Immature natural killer cell (primary cell): ENCODE data around the gene TOP2A. TPM values are rescaled to one million over a fixed set of nuclear protein-coding genes. Genes with fewer than 3 reads are reported as not detected.

Experiments
- DNase-seq, 3 donors: peaks; one replicate each; pipeline ENCODE4 v3.0.0; 2022; ENCODE audit warnings: mixed read lengths in 1 of 3
- H3K27ac Mint-ChIP-seq, 6 donors: one replicate each; pipeline ENCODE4 v1.8.0; 2020; ENCODE audit warnings: mixed read lengths in 6 of 6, mild to moderate bottlenecking in 5 of 6, inconsistent platforms in 4 of 6, moderate library complexity in 3 of 6
- H3K27me3 Mint-ChIP-seq, 3 donors: one replicate each; pipeline ENCODE4 v1.8.0; 2020 to 2021; ENCODE audit warnings: low read depth in 3 of 3, mild to moderate bottlenecking in 3 of 3, mixed read lengths in 3 of 3, moderate library complexity in 3 of 3, inconsistent platforms in 1 of 3
- H3K36me3 Mint-ChIP-seq, 3 donors: one replicate each; pipeline ENCODE4 v1.8.0; 2020; ENCODE audit warnings: mixed read lengths in 3 of 3, inconsistent platforms in 2 of 3, mild to moderate bottlenecking in 2 of 3
- H3K4me1 Mint-ChIP-seq, 2 donors: one replicate each; pipeline ENCODE4 v1.8.0; 2020; ENCODE audit warnings: inconsistent platforms in 2 of 2, mild to moderate bottlenecking in 2 of 2, mixed read lengths in 2 of 2, moderate library complexity in 1 of 2
- H3K4me3 Mint-ChIP-seq, 5 donors: one replicate each; pipeline ENCODE4 v1.8.0; 2020; ENCODE audit warnings: mild to moderate bottlenecking in 5 of 5, mixed read lengths in 5 of 5, inconsistent platforms in 3 of 5, moderate library complexity in 3 of 5
- H3K9me3 Mint-ChIP-seq, 6 donors: one replicate each; pipeline ENCODE4 v1.8.0; 2020; ENCODE audit warnings: mild to moderate bottlenecking in 6 of 6, mixed read lengths in 6 of 6, inconsistent platforms in 4 of 6, moderate library complexity in 3 of 6
- polyA plus RNA-seq, 3 donors: library from polyadenylated mRNA; unstranded; fragments of 300-500 nt; fragmentation: Illumina TruSeq; gene quantifications; one replicate each; pipeline ENCODE4 v1.2.3, GENCODE V29; 2021

TOP2A gene
- polyA plus RNA-seq, 3 donors from 2014 or later, result 0.80 to 2.4 (median 2.2) TPM

- no peak overlapping the region for H3K4me3 Mint-ChIP-seq
- no peaks in the 10 kb centered on the region for H3K9me3 Mint-ChIP-seq
- H3K27me3 Mint-ChIP-seq, result peaks cover 1 to 8% (median 2%) of the 10 kb centered on the region in 3 donors
- no peak for DNase-seq
- H3K27ac Mint-ChIP-seq, result peak overlapping the region in 1 of 6 donors; percentile 55
- peaks cover 36 to 51% of the 10 kb centered on the region in 2 donors for H3K4me1 Mint-ChIP-seq
- H3K36me3 Mint-ChIP-seq, result peaks cover 0 to 18% (median 10%) of the 10 kb centered on the region in 3 donors
Measured at GRCh38 chr17:40351359-40352236, 66.1 kb downstream of the TOP2A start.

GRCh38 chr17:40350689-40351358, 66.9 kb downstream of the TOP2A start:
- peaks cover 1 to 8% (median 6%) of the 10 kb centered on the region in 3 donors for H3K27me3 Mint-ChIP-seq
- H3K4me3 Mint-ChIP-seq, result no peak overlapping the region
- no peak for DNase-seq
- peaks cover 0 to 18% (median 10%) of the 10 kb centered on the region in 3 donors for H3K36me3 Mint-ChIP-seq
- H3K4me1 Mint-ChIP-seq, result peaks cover 43 to 58% of the 10 kb centered on the region in 2 donors
- H3K27ac Mint-ChIP-seq, result peak overlapping the region in 1 of 6 donors; percentile 77
- no peaks in the 10 kb centered on the region for H3K9me3 Mint-ChIP-seq

- H3K4me1 Mint-ChIP-seq, result peaks cover 48 to 62% of the 10 kb centered on the region in 2 donors
- H3K4me3 Mint-ChIP-seq, result peak overlapping the region in 1 of 5 donors; percentile 57
- no peaks in the 10 kb centered on the region for H3K9me3 Mint-ChIP-seq
- peaks cover 0 to 15% (median 10%) of the 10 kb centered on the region in 3 donors for H3K36me3 Mint-ChIP-seq
- H3K27ac Mint-ChIP-seq, result peak overlapping the region in 3 of 6 donors; percentile 58 to 77 (median 69)
- H3K27me3 Mint-ChIP-seq, result peaks cover 2 to 14% (median 6%) of the 10 kb centered on the region in 3 donors
- DNase-seq, result no peak
Measured at GRCh38 chr17:40349895-40350688, 67.6 kb downstream of the TOP2A start.

GRCh38 chr17:40349477-40349894, 68.2 kb downstream of the TOP2A start:
- Mint-ChIP-seq H3K36me3 (peaks cover 0 to 15% (median 10%) of the 10 kb centered on the region in 3 donors), H3K4me1 (peaks cover 54 to 68% of the 10 kb centered on the region in 2 donors), H3K27ac (peak overlapping the region; percentile 71 to 97 (median 83)), H3K4me3 (peak overlapping the region in 4 of 5 donors; percentile 20 to 61 (median 44)), H3K9me3 (peaks cover 0 to under 1% (median 0%) of the 10 kb centered on the region in 6 donors), H3K27me3 (peaks cover 8 to 16% (median 11%) of the 10 kb centered on the region in 3 donors)
- no peak for DNase-seq

GRCh38 chr17:40348562-40349476, 68.9 kb downstream of the TOP2A start:
- Mint-ChIP-seq H3K27ac (peak overlapping the region; percentile 88 to 98 (median 96)), H3K9me3 (peaks cover 0 to 1% (median 0%) of the 10 kb centered on the region in 6 donors), H3K4me1 (peaks cover 60 to 75% of the 10 kb centered on the region in 2 donors)

GRCh38 chr17:40348136-40348504, 69.6 kb downstream of the TOP2A start:
- H3K4me1 Mint-ChIP-seq, result peaks cover 67 to 78% of the 10 kb centered on the region in 2 donors
- peak overlapping the region; percentile 69 to 84 (median 81) for H3K4me3 Mint-ChIP-seq
- peaks cover 8 to 19% (median 15%) of the 10 kb centered on the region in 3 donors for H3K27me3 Mint-ChIP-seq
- no peak for DNase-seq
- H3K27ac Mint-ChIP-seq, result peak overlapping the region; percentile 88 to 98 (median 96)
- H3K36me3 Mint-ChIP-seq, result peaks cover 0 to 15% (median 10%) of the 10 kb centered on the region in 3 donors
- H3K9me3 Mint-ChIP-seq, result peaks cover 0 to 2% (median 0%) of the 10 kb centered on the region in 6 donors

More at GRCh38 chr17:40348562-40349476, 68.9 kb downstream of the TOP2A start:
- Mint-ChIP-seq H3K36me3 (peaks cover 0 to 15% (median 10%) of the 10 kb centered on the region in 3 donors), H3K27me3 (peaks cover 8 to 16% (median 15%) of the 10 kb centered on the region in 3 donors), H3K4me3 (peak overlapping the region; percentile 61 to 84 (median 81))
- DNase-seq, result no peak

DNA sequence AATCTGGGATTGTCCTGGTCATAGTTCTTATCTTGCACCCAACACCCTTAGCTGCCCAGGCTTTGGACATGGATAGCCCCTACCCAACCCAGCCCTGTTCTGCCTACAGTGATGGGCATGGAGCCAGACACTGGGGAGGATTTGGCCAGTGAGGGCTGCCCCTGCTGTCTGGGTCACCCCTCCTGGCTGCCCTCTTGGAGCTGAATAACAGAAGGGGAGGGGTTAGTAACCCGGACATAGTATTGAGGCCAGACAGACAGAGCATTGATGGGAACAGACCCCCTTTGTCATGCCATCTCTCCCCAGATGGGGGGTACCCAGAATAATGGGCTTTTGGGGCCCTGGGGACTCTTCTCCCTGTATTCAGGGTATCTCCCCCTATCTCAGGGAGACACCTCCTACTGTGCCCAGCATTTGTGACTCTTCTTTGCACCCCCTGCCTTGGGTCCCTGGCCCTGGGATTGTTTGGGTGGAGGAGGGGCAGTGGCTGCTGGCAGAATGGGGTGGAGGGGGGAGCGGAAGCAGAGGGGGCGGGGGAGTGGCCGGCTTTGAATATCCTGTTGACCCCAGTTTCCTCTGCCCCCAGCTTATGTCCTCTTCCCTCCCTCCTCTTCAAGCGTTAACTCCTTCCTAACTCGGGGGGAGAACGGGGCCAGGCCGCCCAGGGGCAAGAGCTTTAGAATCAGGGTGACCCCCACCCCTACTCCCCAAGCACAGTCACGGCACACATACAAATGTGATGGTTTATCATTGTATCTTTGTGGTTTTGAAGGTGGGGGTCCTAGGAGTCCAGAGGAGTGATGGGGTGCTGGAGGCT, 70.2 kb downstream of the TOP2A start:
- peaks cover 14 to 25% (median 18%) of the 10 kb centered on the region in 3 donors for H3K27me3 Mint-ChIP-seq
- H3K4me1 Mint-ChIP-seq, result peaks cover 73 to 78% of the 10 kb centered on the region in 2 donors
- peaks cover 0 to 12% (median 4%) of the 10 kb centered on the region in 3 donors for H3K36me3 Mint-ChIP-seq
- peak overlapping the region; percentile 69 to 84 (median 81) for H3K4me3 Mint-ChIP-seq
- DNase-seq, result peak; percentile 47 to 54 (median 53)
- H3K9me3 Mint-ChIP-seq, result peaks cover 0 to 4% (median 0%) of the 10 kb centered on the region in 6 donors
- H3K27ac Mint-ChIP-seq, result peak overlapping the region; percentile 88 to 98 (median 96)

- Mint-ChIP-seq H3K27ac (peak overlapping the region; percentile 88 to 98 (median 96)), H3K4me1 (peaks cover 75% of the 10 kb centered on the region in 2 donors), H3K4me3 (peak overlapping the region in 4 of 5 donors; percentile 64 to 81 (median 80)), H3K9me3 (peaks cover 0 to 4% (median 0%) of the 10 kb centered on the region in 6 donors), H3K27me3 (peaks cover 18 to 28% (median 19%) of the 10 kb centered on the region in 3 donors), H3K36me3 (peaks cover 0 to 7% (median 0%) of the 10 kb centered on the region in 3 donors)
- no peak for DNase-seq
Measured at GRCh38 chr17:40346765-40347158, 70.9 kb downstream of the TOP2A start.

GRCh38 chr17:40345994-40346764, 71.5 kb downstream of the TOP2A start:
- peaks cover 22 to 28% (median 22%) of the 10 kb centered on the region in 3 donors for H3K27me3 Mint-ChIP-seq
- H3K9me3 Mint-ChIP-seq, result peaks cover 0 to 4% (median 0%) of the 10 kb centered on the region in 6 donors
- H3K36me3 Mint-ChIP-seq, result peaks cover 0 to 7% (median 0%) of the 10 kb centered on the region in 3 donors
- H3K27ac Mint-ChIP-seq, result peak overlapping the region; percentile 88 to 98 (median 96)
- H3K4me3 Mint-ChIP-seq, result peak overlapping the region; percentile 53 to 85 (median 69)
- no peak for DNase-seq
- peaks cover 76 to 77% of the 10 kb centered on the region in 2 donors for H3K4me1 Mint-ChIP-seq

DNA sequence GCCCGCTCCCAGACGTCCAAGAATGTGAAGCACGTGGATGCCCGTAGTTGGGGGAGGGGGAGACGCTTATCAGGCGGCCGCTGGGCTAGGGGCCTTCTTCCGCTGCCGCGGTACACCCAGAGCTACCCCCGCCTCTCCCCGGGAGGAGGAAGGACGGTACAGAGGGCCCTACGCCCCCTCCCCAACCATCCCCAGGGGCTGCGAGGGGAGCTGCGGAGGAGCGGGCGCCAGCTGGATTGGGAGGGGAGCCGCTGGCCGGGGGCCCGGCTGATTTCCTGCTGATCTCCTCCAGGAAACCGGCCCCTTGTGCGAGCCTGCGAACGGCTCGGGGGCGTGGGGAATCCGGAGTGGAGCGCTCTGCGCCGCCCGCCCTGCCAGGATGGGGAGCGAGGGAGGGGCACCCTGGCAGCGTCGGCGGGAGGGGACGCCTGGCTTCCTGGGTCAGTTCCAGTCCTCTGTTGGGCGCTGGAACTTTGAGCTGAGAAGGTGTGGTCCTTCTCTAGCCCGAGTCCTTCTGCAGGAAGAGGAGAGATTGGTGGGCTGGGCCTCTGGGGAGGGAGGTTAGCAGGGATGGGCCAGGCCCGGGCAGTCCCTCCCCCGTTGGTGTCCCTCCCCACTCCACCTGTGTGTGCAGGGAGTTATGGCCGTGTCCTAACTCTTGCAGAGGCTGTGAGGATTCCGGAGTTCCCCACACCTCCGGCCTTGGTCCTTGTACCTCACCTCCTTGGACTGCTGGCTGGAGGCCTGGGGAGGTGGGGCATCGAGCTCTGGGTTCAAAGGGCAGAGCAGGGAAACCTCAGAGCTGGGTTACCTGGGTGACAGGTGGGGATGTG, 72.3 kb downstream of the TOP2A start:
- Mint-ChIP-seq H3K4me3 (peak overlapping the region; percentile 53 to 85 (median 69)), H3K27ac (peak overlapping the region; percentile 88 to 98 (median 96)), H3K9me3 (peaks cover 0 to 4% (median 0%) of the 10 kb centered on the region in 6 donors), H3K4me1 (peaks cover 83 to 85% of the 10 kb centered on the region in 2 donors), H3K36me3 (peaks cover 0 to 7% (median 0%) of the 10 kb centered on the region in 3 donors), H3K27me3 (peaks cover 22 to 28% (median 26%) of the 10 kb centered on the region in 3 donors)
- peak in 1 of 3 donors; percentile 80 for DNase-seq
